ENCODE data around the gene SYPL2.

Gene SYPL2

DNA sequence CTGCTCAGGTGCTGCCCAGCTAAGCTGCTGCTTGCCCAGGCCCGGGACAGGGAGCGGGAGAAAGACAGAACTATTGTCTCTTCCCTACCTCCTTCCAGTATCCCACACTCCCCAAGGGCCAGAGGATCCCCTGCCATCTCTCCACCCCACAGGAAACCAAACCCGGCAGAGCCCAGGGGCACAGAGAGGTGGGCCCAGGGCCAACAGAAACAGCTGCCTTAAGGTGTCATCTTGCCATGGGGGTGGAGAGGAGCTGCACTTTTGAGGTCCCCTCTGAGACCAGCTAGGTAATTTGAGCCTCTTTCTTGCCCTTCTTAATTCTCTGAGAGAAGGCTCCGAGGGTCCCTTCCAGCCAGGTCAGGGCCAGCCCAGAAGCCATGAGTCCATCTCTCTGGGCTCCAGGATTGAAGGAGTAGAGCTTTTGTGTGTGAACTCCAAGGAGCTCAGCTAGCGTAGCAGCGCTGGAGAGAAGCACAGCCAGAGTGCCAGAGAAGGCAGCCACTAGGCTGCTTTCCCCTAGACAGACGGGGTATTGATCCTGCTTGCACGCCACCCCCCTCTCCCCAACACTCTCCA is 63.6 kb downstream of the SYPL2 start:
- no peak for DNase-seq (ENCODE audit: low spot score)
- Histone ChIP-seq H3K9me3 (ENCODE audit: severe bottlenecking) (no peaks in the 10 kb centered on the region), H3K4me3 (ENCODE audit: severe bottlenecking) (no peak overlapping the region), H3K36me3 (ENCODE audit: low read depth) (no peaks in the 10 kb centered on the region), H3K4me1 (ENCODE audit: insufficient read depth, poor library complexity, severe bottlenecking) (no peaks in the 10 kb centered on the region), H3K27me3 (ENCODE audit: insufficient read depth, poor library complexity, severe bottlenecking) (no peaks in the 10 kb centered on the region), H3K27ac (ENCODE audit: poor library complexity, severe bottlenecking) (no peak overlapping the region)
- TF ChIP-seq, protein P1, sequence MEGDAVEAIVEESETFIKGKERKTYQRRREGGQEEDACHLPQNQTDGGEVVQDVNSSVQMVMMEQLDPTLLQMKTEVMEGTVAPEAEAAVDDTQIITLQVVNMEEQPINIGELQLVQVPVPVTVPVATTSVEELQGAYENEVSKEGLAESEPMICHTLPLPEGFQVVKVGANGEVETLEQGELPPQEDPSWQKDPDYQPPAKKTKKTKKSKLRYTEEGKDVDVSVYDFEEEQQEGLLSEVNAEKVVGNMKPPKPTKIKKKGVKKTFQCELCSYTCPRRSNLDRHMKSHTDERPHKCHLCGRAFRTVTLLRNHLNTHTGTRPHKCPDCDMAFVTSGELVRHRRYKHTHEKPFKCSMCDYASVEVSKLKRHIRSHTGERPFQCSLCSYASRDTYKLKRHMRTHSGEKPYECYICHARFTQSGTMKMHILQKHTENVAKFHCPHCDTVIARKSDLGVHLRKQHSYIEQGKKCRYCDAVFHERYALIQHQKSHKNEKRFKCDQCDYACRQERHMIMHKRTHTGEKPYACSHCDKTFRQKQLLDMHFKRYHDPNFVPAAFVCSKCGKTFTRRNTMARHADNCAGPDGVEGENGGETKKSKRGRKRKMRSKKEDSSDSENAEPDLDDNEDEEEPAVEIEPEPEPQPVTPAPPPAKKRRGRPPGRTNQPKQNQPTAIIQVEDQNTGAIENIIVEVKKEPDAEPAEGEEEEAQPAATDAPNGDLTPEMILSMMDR (IDR thresholded peaks at IDR 0.05; ENCODE audit: poor library complexity, severe bottlenecking), result no peak
- ATAC-seq (ENCODE audit: low read depth), result peak; percentile 37; the same call in 1 of the 3 replicates

DNA sequence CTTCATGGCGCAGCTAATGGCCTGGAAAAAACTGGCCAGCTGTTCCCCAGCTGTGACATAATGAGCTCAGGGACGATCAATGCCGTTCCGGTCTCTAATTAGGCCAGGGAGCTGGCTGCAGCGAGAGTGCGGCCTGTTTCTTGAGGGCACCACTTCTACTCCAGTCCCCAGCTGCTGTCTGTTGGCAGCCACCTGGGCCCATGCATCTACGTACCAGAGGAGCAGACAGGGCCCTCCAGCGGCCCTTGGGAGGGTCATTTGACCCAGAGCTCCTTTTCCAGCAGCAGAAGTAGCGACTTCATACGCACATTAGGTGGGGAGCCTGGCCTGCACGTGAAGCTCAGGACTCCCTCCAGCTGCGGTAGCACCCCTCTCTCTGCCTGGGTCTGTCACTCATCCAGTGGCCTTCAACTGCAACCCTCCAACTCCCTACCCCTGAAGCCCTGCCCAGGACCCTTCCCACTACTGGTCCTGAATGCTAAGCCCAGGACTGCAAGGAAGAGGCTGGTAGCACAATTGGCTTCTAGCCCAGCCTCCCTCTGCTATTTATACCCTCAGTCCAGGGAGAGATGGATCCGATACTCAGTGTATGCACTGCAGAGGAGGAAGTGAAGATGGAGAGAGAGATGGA is 64.2 kb downstream of the SYPL2 start:
- H3K9me3 ChIP-seq (ENCODE audit: severe bottlenecking), result no peaks in the 10 kb centered on the region
- H3K4me3 ChIP-seq (ENCODE audit: severe bottlenecking), result no peak overlapping the region
- no peaks in the 10 kb centered on the region for H3K36me3 ChIP-seq (ENCODE audit: low read depth)
- no peaks in the 10 kb centered on the region for H3K4me1 ChIP-seq (ENCODE audit: insufficient read depth, poor library complexity, severe bottlenecking)
- TF ChIP-seq, protein P1 (IDR thresholded peaks at IDR 0.05; ENCODE audit: poor library complexity, severe bottlenecking), result no peak
- no peak for DNase-seq (ENCODE audit: low spot score)
- H3K27ac ChIP-seq (ENCODE audit: poor library complexity, severe bottlenecking), result no peak overlapping the region
- H3K27me3 ChIP-seq (ENCODE audit: insufficient read depth, poor library complexity, severe bottlenecking), result no peaks in the 10 kb centered on the region
- no peak for ATAC-seq (ENCODE audit: low read depth)

DNA sequence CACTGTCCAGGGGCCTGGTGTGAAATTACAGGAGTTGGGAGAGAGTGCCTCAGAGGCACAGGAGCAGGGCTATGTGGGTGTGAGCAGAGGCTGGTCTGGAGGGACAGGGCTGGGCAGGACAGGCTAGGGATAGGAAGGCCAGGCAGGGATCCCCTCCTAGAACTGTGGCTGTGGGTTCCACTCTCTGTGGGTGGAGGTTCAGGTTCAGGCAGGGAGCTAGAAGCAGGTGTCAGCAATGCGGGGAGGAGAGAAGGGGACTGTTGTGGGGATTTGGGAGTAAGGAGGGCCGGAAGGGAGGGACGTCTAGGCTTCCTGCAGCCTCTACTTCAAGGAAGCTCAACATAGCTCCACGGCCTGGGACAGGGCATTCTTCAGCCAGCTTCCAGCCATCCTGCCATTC is 65.0 kb downstream of the SYPL2 start:
- TF ChIP-seq, protein P1 (IDR thresholded peaks at IDR 0.05; ENCODE audit: poor library complexity, severe bottlenecking), result no peak
- no peak overlapping the region for H3K27ac ChIP-seq (ENCODE audit: poor library complexity, severe bottlenecking)

More for the DNA sequence above, 65.0 kb downstream of the SYPL2 start:
- no peaks in the 10 kb centered on the region for H3K4me1 ChIP-seq (ENCODE audit: insufficient read depth, poor library complexity, severe bottlenecking)
- H3K27me3 ChIP-seq (ENCODE audit: insufficient read depth, poor library complexity, severe bottlenecking), result no peaks in the 10 kb centered on the region
- no peaks in the 10 kb centered on the region for H3K9me3 ChIP-seq (ENCODE audit: severe bottlenecking)
- H3K4me3 ChIP-seq (ENCODE audit: severe bottlenecking), result no peak overlapping the region
- no peaks in the 10 kb centered on the region for H3K36me3 ChIP-seq (ENCODE audit: low read depth)
- no peak for DNase-seq (ENCODE audit: low spot score)
- no peak for ATAC-seq (ENCODE audit: low read depth)

Measured in RWPE2 (cell line).